Osteoblast (primary cell): Measurements from ENCODE around the gene NPB. TPM values are rescaled to one million over a fixed set of nuclear protein-coding genes. Genes with fewer than 3 reads are reported as not detected.

ENCODE experiments used
- DNase-seq: peaks from one replicate; pipeline ENCODE4 v3.0.0; 2011; ENCODE audit warnings: low spot score, mixed read lengths; ENCODE audit not compliant: insufficient read length; ENCODE audit errors: missing footprints
- H2AFZ ChIP-seq: 2 replicates; pipeline ENCODE4 v1.6.0; 2011; ENCODE audit warnings: mild to moderate bottlenecking, low read length
- H3K27ac ChIP-seq: 2 replicates; pipeline ENCODE4 v1.5.1; 2011; ENCODE audit warnings: mild to moderate bottlenecking, low read depth, low read length, moderate library complexity
- H3K27me3 ChIP-seq: 2 replicates; pipeline ENCODE4 v1.6.0; 2012; ENCODE audit warnings: mild to moderate bottlenecking, control low read depth, inconsistent platforms, low read length, moderate library complexity; ENCODE audit not compliant: insufficient read depth
- H3K36me3 ChIP-seq: 2 replicates; pipeline ENCODE4 v1.5.1; 2011; ENCODE audit warnings: mild to moderate bottlenecking, low read length, control low read depth, moderate library complexity; ENCODE audit not compliant: insufficient read depth
- H3K4me1 ChIP-seq: 2 replicates; pipeline ENCODE4 v1.5.1; 2011; ENCODE audit warnings: mild to moderate bottlenecking, low read length, control low read depth, moderate library complexity; ENCODE audit not compliant: insufficient read depth
- H3K4me2 ChIP-seq: 2 replicates; pipeline ENCODE4 v1.6.0; 2011; ENCODE audit warnings: mild to moderate bottlenecking, low read length; ENCODE audit not compliant: insufficient read depth
- H3K4me3 ChIP-seq: fragments of 200-600 bp; sonication (generic); 3 replicates; pipeline ENCODE4 v1.5.1; 2012; ENCODE audit warnings: mild to moderate bottlenecking, low read length, inconsistent platforms; ENCODE audit not compliant: insufficient read depth
- H3K79me2 ChIP-seq: 2 replicates; pipeline ENCODE4 v1.6.0; 2012; ENCODE audit warnings: mild to moderate bottlenecking, low read length, control low read depth, inconsistent platforms; ENCODE audit not compliant: insufficient read depth
- H3K9me3 ChIP-seq: 2 replicates; pipeline ENCODE4 v1.5.1; 2011; ENCODE audit warnings: low read depth, low read length, control low read depth
- H4K20me1 ChIP-seq: 2 replicates; pipeline ENCODE4 v1.6.0; 2012; ENCODE audit warnings: mild to moderate bottlenecking, low read length, control low read depth; ENCODE audit not compliant: insufficient read depth
- total RNA-seq: library from RNA; depleted of rRNA; stranded (reverse); fragments of >200 nt; gene quantifications from 2 replicates; pipeline ENCODE4 v1.2.3, GENCODE V29; 2012
- TF ChIP-seq, protein P1 (sequence below): IDR thresholded peaks from 2 replicates; pipeline ENCODE4 v1.5.1; 2011; ENCODE audit warnings: mild to moderate bottlenecking, low read depth, low read length, moderate library complexity; ENCODE audit errors: extremely low read depth

Gene NPB
- total RNA-seq, 1 donor = under 0.01 TPM

DNA sequence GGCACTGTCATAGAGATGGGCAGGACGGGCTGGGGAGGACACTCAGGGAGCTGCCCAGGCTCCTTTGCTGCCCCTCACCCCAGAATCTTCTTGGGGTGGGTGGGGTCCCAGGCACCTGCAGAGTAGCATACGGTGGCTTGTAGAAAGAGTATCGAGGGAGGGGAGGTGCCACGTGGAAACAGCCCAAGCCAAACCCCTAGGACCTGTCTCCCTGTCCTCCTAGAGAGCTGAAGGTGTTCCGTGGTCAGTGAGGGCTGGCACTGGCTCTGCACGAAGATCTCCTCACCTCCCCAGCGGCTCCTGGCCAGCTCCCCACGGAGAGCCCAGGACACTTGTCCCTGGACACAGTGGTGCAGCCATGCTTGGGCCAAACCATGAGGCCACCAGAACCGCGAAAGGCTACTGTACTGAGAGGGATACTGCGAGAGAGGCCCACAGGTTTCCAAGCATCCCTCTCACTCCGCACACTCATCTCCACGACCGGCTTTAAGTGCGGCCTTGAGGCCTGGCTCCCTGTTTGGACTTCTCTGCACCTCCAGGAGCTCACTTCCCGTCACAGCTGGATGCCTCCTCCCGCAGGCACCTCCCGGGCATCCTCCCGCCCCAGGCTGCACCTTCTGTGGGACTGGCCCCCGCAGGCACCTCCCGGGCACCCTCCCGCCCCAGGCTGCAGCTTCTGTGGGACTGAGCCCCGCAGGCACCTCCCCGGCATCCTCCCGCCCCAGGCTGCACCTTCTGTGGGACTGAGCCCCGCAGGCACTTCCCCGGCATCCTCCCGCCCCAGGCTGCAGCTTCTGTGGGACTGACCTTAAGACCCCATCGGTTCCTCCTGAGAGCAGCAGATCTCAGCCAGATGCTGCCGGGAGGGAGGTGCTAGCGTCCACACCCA lies 27.5 kb downstream of the NPB start:
- Histone ChIP-seq H3K4me1 (peaks cover 14% of the 10 kb centered on the region), H3K27ac (no peak overlapping the region), H3K4me2 (peak overlapping the region; percentile 88), H2AFZ (no peak overlapping the region), H3K36me3 (peaks cover 8% of the 10 kb centered on the region), H3K9me3 (no peaks in the 10 kb centered on the region), H3K79me2 (peaks cover 26% of the 10 kb centered on the region), H3K4me3 (peak overlapping the region; percentile 89), H4K20me1 (peaks cover 16% of the 10 kb centered on the region), H3K27me3 (no peaks in the 10 kb centered on the region)
- TF ChIP-seq, protein P1, sequence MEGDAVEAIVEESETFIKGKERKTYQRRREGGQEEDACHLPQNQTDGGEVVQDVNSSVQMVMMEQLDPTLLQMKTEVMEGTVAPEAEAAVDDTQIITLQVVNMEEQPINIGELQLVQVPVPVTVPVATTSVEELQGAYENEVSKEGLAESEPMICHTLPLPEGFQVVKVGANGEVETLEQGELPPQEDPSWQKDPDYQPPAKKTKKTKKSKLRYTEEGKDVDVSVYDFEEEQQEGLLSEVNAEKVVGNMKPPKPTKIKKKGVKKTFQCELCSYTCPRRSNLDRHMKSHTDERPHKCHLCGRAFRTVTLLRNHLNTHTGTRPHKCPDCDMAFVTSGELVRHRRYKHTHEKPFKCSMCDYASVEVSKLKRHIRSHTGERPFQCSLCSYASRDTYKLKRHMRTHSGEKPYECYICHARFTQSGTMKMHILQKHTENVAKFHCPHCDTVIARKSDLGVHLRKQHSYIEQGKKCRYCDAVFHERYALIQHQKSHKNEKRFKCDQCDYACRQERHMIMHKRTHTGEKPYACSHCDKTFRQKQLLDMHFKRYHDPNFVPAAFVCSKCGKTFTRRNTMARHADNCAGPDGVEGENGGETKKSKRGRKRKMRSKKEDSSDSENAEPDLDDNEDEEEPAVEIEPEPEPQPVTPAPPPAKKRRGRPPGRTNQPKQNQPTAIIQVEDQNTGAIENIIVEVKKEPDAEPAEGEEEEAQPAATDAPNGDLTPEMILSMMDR = no peak
- no peak for DNase-seq

DNA sequence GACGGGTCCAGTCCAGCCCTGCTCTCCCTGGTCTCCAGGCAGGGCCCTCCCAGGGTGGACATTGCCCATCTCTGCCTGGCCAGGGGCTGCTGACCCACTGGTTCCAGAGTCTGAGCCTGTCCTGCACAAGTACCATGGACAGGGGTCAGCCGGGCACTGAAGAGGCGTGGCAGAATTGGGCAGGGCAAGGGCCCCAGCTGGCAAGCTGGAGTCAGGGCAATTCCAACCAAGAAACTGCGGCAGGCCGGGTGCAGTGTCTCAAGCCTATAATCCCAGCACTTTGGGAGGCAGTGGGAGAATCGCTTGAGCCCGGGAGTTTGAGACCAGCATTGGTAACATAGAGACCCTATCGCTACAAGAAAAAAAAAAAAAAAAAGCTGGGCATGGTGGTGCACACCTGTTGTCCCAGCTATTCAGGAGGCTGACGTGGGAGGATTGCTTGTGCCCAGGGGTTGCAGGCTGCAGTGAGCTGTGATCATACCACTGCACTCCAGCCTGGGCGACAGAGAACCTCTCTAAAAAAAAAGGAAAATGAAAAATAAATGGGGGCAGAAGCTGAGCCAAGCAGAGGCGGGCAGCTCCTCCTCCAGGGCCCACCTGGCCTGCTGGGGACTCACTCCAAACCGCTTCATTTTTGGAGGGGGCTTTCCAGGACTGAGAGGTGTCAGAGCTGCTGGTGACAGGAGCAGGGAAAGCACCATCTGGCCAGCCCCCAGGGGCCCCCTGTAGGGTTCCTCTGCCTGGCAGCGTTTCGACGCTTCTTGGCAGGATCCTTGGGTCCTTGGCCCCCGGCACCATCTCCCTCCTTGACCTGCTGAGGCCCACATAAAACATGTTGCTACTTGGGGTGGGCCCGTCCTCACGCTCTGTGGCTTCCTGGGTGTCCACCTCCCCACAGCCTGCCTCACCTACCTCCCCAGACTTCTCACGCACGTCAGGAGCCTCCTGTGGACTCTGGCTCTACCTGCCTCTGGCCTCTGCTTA lies 28.4 kb downstream of the NPB start:
- Histone ChIP-seq H3K9me3 (no peaks in the 10 kb centered on the region), H3K36me3 (peaks cover 12% of the 10 kb centered on the region), H3K79me2 (peaks cover 17% of the 10 kb centered on the region), H2AFZ (no peak overlapping the region), H4K20me1 (peaks cover 22% of the 10 kb centered on the region), H3K27me3 (no peaks in the 10 kb centered on the region), H3K27ac (no peak overlapping the region), H3K4me2 (no peak overlapping the region), H3K4me3 (no peak overlapping the region), H3K4me1 (peaks cover 14% of the 10 kb centered on the region)
- TF ChIP-seq, protein P1 = no peak
- peak; percentile 87 for DNase-seq

DNA sequence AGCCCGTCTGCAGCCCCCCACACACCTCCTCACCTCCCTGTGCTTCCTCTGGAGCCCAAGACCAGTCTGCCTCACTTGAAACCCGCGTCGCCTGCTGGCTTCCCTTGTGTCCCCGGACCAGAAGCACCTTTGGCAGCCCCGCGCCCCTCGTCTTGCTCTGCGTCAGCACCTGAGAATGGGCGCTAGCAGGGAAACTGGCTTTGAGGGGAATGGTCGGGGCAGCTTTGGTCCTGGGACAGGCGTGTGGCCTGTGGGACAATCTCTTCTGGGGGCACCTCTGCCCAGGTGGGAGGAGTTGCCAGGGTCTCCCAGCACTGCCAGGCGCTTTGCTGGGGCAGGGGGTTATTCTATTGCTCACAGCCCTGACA lies 29.1 kb downstream of the NPB start:
- Histone ChIP-seq H2AFZ (no peak overlapping the region), H4K20me1 (peaks cover 20% of the 10 kb centered on the region), H3K4me1 (peaks cover 9% of the 10 kb centered on the region), H3K27me3 (no peaks in the 10 kb centered on the region), H3K27ac (no peak overlapping the region), H3K79me2 (peaks cover 10% of the 10 kb centered on the region), H3K4me2 (no peak overlapping the region), H3K36me3 (peaks cover 12% of the 10 kb centered on the region), H3K4me3 (no peak overlapping the region), H3K9me3 (no peaks in the 10 kb centered on the region)
- DNase-seq = no peak
- TF ChIP-seq, protein P1 = no peak
